Gastrocnemius medialis (tissue), 4 donors: Measurements from ENCODE around the gene MEGF9.

Experiments used
- CTCF ChIP-seq, 5 experiments: fragments of 450-650 bp in 3 of 5; fragments of 200-600 bp in 2 of 5; sonication (generic) in 2 of 5; IDR thresholded peaks in 4 of 5; conservative IDR thresholded peaks in 1 of 5; 1 replicate in 4 of 5; 2 replicates in 1 of 5; pipeline ENCODE4 v1.5.1; 2016 to 2019; ENCODE audit warnings: antibody characterized with exemption in 5 of 5, mild to moderate bottlenecking in 3 of 5, moderate library complexity in 3 of 5
- POLR2A ChIP-seq, 2 donors: fragments of 450-650 bp; IDR thresholded peaks; one replicate each; pipeline ENCODE4 v1.6.1; 2017; ENCODE audit warnings: antibody characterized with exemption in 2 of 2, mild to moderate bottlenecking in 2 of 2, moderate library complexity in 2 of 2

GRCh38 chr9:120734607-120735410 is 20.5 kb upstream of the MEGF9 start:
- TF ChIP-seq CTCF (IDR thresholded peaks at IDR 0.05 in 4 of 5, conservative IDR thresholded peaks at IDR 0.05 in 1 of 5) (no peak), POLR2A (IDR thresholded peaks at IDR 0.05) (no peak)
